Tongue (tissue), 2 donors: Measurements from ENCODE around the gene FLII. TPM values are rescaled to one million over a fixed set of nuclear protein-coding genes. Genes with fewer than 3 reads are reported as not detected.

Source experiments
- DNase-seq: peaks from one replicate; pipeline ENCODE4 v3.0.0-alpha.2; 2015
- total RNA-seq: library from RNA; depleted of rRNA; stranded (reverse); fragments of >200 nt; gene quantifications from one replicate; pipeline ENCODE4 v1.2.3, GENCODE V29; 2014

Gene FLII
- total RNA-seq, 1 donor from 2014 or later = 201 TPM

GRCh38 chr17:18241229-18241871, 17.2 kb downstream of the FLII start:
- DNase-seq = no peak

DNA sequence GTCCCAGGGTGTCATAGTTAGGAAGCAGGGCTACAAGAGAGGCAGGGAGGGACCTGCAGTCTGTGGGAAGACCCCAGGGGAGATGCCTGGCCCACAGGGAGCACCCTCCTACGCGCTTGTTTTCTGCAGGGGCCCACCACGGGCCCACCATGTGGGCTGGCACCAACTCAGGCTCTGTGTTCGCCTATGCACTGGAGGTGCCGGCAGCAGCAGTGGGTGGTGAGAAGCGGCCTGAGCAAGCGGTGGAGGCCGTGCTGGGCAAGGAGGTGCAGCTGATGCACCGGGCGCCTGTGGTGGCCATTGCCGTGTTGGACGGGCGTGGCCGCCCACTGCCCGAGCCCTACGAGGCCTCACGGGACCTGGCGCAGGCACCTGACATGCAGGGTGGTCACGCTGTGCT, 18.1 kb downstream of the FLII start:
- DNase-seq = no peak

- no peak for DNase-seq
These were observed 20.2 kb downstream of the FLII start for GRCh38 chr17:18238299-18238698.

- no peak for DNase-seq
These were observed 21.1 kb downstream of the FLII start for GRCh38 chr17:18237461-18237860.

DNA sequence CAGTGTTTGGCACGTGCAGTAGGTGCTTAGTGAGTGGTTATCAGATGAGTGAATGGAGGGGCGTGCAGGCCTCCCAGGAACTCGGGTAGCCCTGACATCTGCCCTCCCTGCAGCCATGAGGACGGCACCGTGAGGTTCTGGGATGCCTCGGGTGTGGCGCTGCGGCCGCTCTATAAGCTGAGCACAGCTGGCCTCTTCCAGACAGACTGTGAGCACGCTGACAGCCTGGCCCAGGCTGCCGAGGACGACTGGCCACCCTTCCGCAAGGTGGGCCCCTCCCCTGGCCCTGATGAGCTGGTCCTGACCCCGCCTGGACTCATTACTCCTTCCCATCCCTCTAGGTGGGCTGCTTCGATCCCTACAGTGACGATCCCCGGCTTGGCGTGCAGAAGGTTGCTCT, 22.0 kb downstream of the FLII start:
- DNase-seq = no peak

GRCh38 chr17:18235743-18236256, 22.7 kb downstream of the FLII start:
- no peak for DNase-seq

GRCh38 chr17:18234853-18235380, 23.6 kb downstream of the FLII start:
- DNase-seq = no peak

GRCh38 chr17:18233803-18234518, 24.6 kb downstream of the FLII start:
- no peak for DNase-seq

GRCh38 chr17:18231164-18231563, 27.4 kb downstream of the FLII start:
- DNase-seq = peak; percentile 20

DNA sequence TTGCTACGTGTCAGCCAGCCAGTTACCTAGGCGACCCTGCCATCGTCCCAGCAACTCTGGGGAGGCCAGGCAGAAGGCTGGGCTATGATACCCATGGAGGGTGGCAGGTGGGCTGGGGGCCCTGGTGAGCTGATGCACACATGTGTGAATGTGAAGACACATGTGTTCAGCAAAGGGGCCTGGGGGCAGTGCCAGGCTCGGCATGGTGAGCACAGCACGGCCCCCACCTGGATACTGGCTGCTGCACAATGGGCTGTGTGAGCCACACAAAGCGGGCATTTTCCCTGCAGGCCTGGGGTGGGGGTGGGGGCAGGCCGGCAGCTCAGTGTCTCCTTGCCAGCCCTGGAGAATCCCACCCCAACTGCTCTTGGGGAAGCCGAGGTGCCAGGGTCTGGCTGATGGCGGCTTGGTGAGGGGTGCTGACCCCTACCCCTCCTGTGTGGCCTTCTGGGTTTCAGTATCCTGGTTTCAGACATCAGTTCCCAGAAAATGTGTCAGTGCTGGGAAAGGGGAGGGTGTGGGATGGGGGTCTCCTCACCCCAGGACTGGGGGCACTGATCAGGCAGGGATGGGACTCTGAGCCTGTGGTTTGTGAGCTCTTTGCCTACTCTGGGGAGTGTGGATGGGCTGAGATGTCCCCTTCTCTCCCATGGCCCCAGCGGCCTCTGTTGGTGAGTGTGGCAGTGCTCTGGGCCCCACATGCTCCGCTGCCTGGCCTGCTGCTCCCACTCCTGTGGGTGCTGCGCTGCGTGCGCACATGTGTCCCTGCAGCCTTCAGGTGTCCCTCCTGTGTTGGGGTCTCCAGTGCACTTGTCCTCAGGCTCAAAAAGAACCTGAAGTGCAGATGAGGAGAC, 28.0 kb downstream of the FLII start:
- DNase-seq = peak; percentile 31

- DNase-seq = no peak
These were observed 28.8 kb downstream of the FLII start for GRCh38 chr17:18229771-18230170.

GRCh38 chr17:18229254-18229653, 29.3 kb downstream of the FLII start:
- no peak for DNase-seq

DNA sequence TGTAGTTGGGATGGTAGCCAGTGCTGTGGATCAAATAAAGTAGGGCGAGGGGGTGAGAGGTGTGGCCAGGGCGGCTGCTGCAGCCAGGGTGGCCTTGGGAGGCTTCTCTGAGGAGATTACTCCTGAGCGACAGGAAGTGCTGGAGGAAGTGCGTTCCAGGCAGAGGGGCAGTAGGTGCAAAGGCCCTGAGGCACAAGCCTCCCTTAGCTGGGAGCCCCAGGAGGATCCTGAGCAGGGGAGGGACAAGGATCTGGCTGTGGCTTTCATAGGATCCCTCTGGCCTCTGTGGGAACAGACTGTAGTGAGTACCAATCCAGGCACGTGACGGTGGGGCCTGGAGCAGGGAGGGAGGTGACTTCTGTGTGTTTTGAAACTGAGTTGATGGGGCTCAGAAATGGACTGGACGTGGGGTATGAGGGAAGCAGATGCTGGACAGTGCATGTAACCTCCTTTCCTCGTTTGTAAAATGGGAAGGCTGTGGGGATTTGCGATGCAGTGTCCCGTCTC, 30.3 kb downstream of the FLII start:
- no peak for DNase-seq

DNA sequence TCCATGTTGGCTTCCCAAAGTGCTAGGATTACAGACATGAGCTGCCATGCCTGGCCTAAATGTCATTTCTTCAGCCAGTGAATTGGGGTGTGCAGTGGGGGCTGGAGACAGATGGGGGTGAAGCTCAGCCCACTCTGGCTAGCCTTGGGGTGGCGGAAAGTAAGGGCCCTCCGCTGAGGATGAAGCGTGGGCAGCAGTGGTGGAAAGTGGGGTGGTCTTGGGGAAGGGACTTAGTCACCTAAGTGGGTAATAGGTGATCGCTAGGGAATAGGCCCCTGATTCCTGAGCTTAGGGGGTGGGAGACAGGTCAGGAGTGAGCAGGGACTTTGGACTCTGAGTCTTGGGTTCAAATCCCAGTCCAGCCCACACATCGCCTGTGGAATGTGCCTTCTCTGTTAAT, 30.9 kb downstream of the FLII start:
- no peak for DNase-seq

GRCh38 chr17:18226284-18226945, 32.1 kb downstream of the FLII start:
- DNase-seq = no peak

DNA sequence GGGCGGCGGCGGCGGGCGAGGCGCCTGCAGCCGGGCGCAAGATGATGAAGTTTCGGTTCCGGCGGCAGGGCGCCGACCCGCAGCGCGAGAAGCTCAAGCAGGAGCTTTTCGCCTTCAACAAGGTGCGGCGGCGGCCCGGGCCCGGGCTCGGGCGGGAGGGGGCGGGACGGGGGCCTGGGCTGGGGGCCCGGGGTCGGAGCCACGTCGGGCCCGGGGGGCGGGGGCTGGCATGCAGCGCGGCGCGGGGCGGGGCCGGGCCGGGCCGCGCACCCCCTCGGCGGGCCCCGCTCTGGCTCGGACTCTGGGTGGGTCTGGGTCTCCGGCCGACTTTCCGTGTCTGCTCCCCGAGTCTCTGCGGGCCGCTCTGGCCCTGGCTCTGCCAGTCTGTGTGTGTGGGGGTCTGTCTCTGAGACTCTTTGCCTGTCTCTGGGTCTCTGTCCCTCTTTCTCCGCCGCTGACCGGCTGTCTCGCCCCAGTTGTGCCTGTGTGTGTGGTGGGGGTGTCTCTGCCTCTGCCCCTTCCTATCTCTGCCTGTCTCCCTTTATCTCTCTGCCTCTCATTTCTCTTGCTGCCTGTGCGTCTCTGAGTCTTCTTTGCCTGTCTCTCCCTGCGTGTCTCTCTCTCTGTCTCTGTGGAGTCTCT, 32.8 kb downstream of the FLII start:
- DNase-seq = peak; percentile 64

DNA sequence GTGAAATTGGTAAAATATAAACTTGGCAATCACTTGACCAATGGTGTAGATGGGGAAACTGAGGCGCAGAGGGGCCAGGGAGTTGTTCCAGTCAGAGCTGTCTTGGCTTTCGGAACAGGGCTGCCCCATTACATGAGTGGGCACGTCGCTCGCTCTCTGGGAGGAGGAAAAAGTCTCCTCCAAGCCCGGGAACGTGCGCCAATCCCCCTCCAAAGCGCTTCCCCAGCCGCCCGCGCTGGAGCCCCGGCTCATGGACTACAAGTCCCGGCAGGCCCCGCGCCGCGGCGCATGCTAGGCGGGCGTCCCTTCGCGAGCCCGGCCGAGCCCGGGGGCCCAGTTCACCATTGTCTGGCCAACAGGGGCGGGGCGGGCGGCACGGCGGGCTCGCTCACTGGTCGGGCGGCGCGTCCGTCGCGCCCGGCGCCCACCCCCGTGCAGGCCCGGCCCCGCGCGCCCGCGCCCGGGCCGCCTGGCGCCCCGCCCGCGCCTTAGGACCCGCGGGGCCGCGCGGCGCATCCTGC, 33.4 kb downstream of the FLII start, which contains the start of gene LLGL1:
LLGL1 (plus strand) TSS at position 515 of the 521 bp plus-strand sequence. CDS start 48 bp downstream, outside the sequence.
- DNase-seq = peak; percentile 98

DNA sequence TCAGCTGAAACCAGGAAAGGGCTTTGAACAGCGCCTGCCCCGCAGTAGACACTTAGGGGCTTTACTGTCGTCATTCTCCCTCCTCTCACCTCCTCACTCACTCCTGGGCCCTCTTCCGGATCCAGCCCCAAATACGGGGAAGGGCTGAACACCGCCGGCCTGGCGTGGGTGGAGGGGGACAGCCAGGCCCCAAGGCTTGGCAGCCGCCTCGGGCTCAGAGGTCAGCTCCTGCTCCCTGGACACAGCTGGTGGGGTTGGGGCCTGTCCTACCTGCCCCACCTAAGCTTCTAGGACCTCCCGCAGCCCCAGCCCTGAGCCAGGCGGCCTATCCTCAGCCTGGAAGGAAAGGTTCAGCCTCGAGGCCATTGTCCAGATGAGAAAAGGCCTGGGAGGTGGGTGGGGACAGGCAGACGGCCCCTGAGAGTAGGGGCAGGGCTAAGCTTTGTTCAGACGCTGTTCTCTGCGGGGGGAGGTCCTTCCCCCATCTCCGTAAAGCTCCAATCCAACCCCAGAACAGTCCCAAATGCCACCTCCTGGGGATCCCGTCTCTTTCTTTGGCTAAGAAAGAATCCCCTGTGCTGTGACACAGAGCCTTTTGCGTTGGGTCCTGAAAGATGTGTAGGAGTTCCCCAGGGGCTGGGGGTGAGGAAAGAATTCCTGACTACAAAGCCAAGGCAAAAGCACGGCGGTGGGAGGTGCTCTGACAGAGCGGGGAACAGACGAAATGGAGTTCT, 34.0 kb downstream of the FLII start:
- peak; percentile 67 for DNase-seq

DNA sequence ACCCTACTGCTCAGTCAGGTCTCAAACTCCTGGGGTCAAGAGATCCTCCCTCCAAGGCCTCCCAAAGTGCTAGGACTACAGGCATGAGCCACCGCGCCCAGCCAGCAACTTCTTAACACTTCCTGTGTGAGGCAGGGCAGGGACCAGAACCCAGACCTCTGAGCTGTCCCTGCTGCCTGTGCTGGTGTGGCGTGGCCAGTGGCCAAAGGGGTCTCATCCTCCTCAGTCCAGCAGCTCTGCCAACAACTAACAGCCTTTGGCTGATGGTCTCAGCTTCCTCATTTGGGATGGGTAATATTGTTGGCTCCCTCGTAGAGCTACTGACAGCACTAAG, 34.5 kb downstream of the FLII start:
- DNase-seq = no peak

DNA sequence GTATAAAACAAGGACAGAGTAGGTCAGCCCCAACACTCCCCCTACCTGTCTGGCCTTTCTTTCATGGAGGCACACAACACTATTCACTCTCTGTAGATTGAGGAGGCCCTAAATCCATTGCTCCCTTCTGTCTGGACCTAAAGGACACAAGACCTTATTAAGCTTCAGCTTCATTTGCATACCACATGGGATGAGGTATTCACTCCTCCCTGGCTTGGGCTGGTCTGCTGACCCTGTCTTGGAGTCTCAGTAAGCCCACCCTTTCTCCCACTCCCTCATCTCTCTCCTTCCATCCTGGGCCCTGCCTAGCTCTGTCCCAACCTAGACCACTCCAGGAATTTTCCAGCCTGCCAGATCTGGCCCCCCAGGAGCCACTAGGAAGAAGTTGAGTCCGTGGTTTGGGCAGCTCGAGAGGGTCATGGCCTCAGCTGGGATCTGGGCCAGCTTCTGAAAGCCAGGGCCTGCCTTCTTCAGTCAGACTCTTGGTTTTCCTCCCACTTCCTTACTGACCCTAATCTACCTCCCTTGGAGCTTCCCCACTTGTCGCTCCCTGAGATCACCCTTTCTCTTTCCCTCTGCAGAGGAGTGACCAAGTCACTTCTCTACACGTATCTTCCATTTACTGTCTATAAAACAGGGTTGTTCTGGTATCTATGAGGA, 39.7 kb downstream of the FLII start:
- DNase-seq = peak; percentile 17
